ENCODE measurements around the gene ADORA1.

Gene ADORA1

DNA sequence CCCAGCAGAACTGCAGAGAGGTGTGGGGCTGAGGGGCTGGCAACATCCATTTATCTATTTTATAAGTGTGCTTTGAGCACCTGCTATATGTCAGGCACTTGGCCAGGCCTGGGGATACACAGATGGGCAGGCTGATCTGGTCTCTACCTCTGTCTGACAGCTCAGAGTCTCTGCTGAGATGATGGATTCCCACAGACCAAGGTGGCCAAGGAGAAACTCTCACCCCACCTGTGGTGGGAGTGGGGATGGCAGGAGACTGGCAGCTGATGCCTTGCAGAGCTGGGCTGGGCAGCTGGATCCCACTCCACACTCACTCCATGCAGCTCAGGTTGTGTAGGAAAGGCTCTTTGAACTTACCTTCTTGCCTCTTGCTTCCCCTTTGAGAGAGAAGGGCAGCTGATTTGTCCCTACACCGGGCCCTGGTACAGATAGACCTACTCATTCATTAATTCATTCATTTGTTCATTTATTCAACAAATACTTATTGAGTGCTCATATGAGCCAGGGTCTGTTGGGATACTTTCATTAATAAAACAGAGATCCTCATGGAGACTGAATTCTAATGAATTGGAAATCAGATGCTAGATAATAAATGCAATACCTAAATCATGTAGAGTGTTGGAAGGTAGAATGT, 9.0 kb downstream of the ADORA1 start:
- FAIRE-seq = no peak
- TF ChIP-seq POU2F2 (IDR thresholded peaks at IDR 0.05; ENCODE audit: low read depth, low read length) (no peak), POLR2AphosphoS5 (IDR thresholded peaks at IDR 0.05; ENCODE audit: low read depth, low read length) (no peak), SPI1 (IDR thresholded peaks at IDR 0.05; ENCODE audit: low read depth, low read length) (no peak), PAX5 (IDR thresholded peaks at IDR 0.05; ENCODE audit: insufficient read depth, low read length, severe bottlenecking) (no peak), POLR2A (IDR thresholded peaks at IDR 0.05; ENCODE audit: low read depth, low read length) (no peak), TAF1 (IDR thresholded peaks at IDR 0.05; ENCODE audit: low read depth, low read length) (no peak)
- no peak for DNase-seq (ENCODE audit: insufficient read length, low spot score)

DNA sequence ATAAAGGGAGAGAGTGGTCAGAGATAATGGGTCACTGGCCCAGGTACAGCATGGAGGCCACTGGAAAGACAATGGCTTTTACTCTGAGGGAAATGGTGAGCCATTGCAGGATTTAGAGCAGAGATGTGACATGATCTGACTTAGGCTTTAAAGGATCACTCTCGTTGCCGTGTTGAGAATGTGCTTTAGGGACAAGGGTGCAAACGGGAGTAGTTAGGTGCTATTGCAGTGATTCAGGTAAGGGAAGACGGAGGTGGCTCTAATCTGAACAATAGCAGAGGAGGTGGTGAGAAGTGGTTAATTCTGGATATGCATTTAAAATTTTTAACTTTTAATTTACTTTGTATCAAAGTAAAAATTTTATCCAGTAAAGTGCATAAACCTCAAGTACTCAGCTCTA, 9.8 kb downstream of the ADORA1 start:
- no peak for FAIRE-seq
- no peak for DNase-seq (ENCODE audit: insufficient read length, low spot score)
- no peak for TF ChIP-seq PAX5 (IDR thresholded peaks at IDR 0.05; ENCODE audit: insufficient read depth, low read length, severe bottlenecking)
- no peak for TF ChIP-seq POLR2AphosphoS5 (IDR thresholded peaks at IDR 0.05; ENCODE audit: low read depth, low read length)
- no peak for TF ChIP-seq TAF1 (IDR thresholded peaks at IDR 0.05; ENCODE audit: low read depth, low read length)
- TF ChIP-seq POU2F2 (IDR thresholded peaks at IDR 0.05; ENCODE audit: low read depth, low read length) = no peak
- no peak for TF ChIP-seq POLR2A (IDR thresholded peaks at IDR 0.05; ENCODE audit: low read depth, low read length)
- TF ChIP-seq SPI1 (IDR thresholded peaks at IDR 0.05; ENCODE audit: low read depth, low read length) = no peak

- DNase-seq (ENCODE audit: insufficient read length, low spot score) (no peak), FAIRE-seq (no peak)
- TF ChIP-seq POLR2A (IDR thresholded peaks at IDR 0.05; ENCODE audit: low read depth, low read length) (no peak), SPI1 (IDR thresholded peaks at IDR 0.05; ENCODE audit: low read depth, low read length) (no peak), POLR2AphosphoS5 (IDR thresholded peaks at IDR 0.05; ENCODE audit: low read depth, low read length) (no peak), PAX5 (IDR thresholded peaks at IDR 0.05; ENCODE audit: insufficient read depth, low read length, severe bottlenecking) (no peak), TAF1 (IDR thresholded peaks at IDR 0.05; ENCODE audit: low read depth, low read length) (no peak), POU2F2 (IDR thresholded peaks at IDR 0.05; ENCODE audit: low read depth, low read length) (no peak)
Observed at GRCh38 chr1:203138066-203138465, 10.5 kb downstream of the ADORA1 start.

DNA sequence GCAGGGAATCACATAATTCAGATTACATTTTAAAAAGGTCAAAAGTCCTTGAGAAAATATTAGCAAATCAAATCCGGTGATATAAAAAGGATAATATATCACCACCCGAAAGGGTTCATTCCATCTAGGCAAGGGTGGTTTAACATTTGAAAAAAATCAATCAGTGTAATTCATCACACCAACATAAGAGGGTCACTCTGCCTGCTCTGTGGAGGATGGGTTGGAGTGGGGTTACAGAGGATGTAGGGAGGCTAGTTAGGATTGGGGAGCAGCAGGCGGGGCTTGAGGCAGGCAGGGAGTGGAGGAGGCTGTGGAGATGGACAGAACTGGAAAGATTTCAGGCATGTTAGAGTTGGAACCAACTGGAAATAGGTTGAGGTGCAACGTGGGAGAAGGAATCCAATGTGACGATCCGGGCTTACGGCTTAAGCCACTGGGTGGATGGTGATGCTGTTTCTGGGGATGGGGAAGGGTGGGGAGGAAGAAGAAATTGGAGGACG, 12.5 kb downstream of the ADORA1 start:
- TF ChIP-seq POU2F2 (IDR thresholded peaks at IDR 0.05; ENCODE audit: low read depth, low read length) = no peak
- no peak for TF ChIP-seq SPI1 (IDR thresholded peaks at IDR 0.05; ENCODE audit: low read depth, low read length)
- no peak for TF ChIP-seq PAX5 (IDR thresholded peaks at IDR 0.05; ENCODE audit: insufficient read depth, low read length, severe bottlenecking)
- TF ChIP-seq POLR2AphosphoS5 (IDR thresholded peaks at IDR 0.05; ENCODE audit: low read depth, low read length) = no peak
- TF ChIP-seq TAF1 (IDR thresholded peaks at IDR 0.05; ENCODE audit: low read depth, low read length) = no peak
- TF ChIP-seq POLR2A (IDR thresholded peaks at IDR 0.05; ENCODE audit: low read depth, low read length) = no peak
- no peak for FAIRE-seq

DNA sequence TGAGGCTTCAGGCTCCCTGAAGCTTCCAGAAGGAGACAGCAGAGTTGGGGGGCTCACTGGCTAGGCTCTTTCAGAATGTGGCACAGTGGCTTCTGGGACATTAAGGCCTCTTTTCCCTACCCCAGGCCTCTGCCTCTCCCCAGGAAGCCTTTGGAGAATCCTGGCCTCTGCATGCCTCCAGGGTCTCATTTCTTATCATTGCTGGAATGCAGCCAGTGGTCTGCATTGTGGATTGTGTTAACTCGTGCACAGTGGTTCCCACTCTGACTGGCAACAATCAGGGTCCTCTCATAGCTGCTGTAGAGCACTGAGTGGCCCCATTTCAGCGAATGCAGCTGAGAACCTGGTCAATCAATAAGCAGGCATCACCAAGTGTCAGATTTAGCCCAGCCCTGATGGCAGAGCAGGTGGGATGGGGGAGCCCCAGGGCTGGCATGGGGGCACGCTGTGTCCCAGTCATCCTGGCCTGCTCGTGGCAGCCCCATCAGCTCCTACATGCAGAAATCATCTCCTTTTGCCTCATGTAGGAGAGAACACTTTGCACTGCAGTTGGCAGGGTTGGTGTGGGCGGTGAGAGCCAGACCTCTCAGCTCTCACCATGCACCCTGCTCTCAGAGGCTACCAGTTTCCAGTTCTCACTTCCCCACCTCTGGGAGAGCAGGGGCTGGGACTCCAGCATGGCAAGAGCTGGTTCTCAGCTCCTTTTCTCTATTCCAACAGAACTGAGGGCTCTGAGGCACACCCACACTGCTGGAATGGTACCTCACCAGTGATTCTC, 13.4 kb downstream of the ADORA1 start:
- no peak for TF ChIP-seq PAX5 (IDR thresholded peaks at IDR 0.05; ENCODE audit: insufficient read depth, low read length, severe bottlenecking)
- no peak for TF ChIP-seq POLR2A (IDR thresholded peaks at IDR 0.05; ENCODE audit: low read depth, low read length)
- no peak for TF ChIP-seq POU2F2 (IDR thresholded peaks at IDR 0.05; ENCODE audit: low read depth, low read length)
- TF ChIP-seq TAF1 (IDR thresholded peaks at IDR 0.05; ENCODE audit: low read depth, low read length) = no peak
- TF ChIP-seq SPI1 (IDR thresholded peaks at IDR 0.05; ENCODE audit: low read depth, low read length) = no peak
- no peak for TF ChIP-seq POLR2AphosphoS5 (IDR thresholded peaks at IDR 0.05; ENCODE audit: low read depth, low read length)
- no peak for DNase-seq (ENCODE audit: insufficient read length, low spot score)
- FAIRE-seq = no peak

More for the DNA sequence above, 12.5 kb downstream of the ADORA1 start:
- DNase-seq (ENCODE audit: insufficient read length, low spot score) = no peak

- TF ChIP-seq PAX5 (IDR thresholded peaks at IDR 0.05; ENCODE audit: insufficient read depth, low read length, severe bottlenecking) (no peak), POLR2A (IDR thresholded peaks at IDR 0.05; ENCODE audit: low read depth, low read length) (no peak), TAF1 (IDR thresholded peaks at IDR 0.05; ENCODE audit: low read depth, low read length) (no peak), POU2F2 (IDR thresholded peaks at IDR 0.05; ENCODE audit: low read depth, low read length) (no peak), SPI1 (IDR thresholded peaks at IDR 0.05; ENCODE audit: low read depth, low read length) (no peak), POLR2AphosphoS5 (IDR thresholded peaks at IDR 0.05; ENCODE audit: low read depth, low read length) (no peak)
- DNase-seq (ENCODE audit: insufficient read length, low spot score) (no peak), FAIRE-seq (no peak)
Observed at GRCh38 chr1:203142124-203142523, 14.6 kb downstream of the ADORA1 start.

GRCh38 chr1:203142684-203143408, 15.3 kb downstream of the ADORA1 start:
- FAIRE-seq = no peak
- no peak for DNase-seq (ENCODE audit: insufficient read length, low spot score)
- TF ChIP-seq SPI1 (IDR thresholded peaks at IDR 0.05; ENCODE audit: low read depth, low read length) (no peak), PAX5 (IDR thresholded peaks at IDR 0.05; ENCODE audit: insufficient read depth, low read length, severe bottlenecking) (no peak), TAF1 (IDR thresholded peaks at IDR 0.05; ENCODE audit: low read depth, low read length) (no peak), POU2F2 (IDR thresholded peaks at IDR 0.05; ENCODE audit: low read depth, low read length) (no peak), POLR2A (IDR thresholded peaks at IDR 0.05; ENCODE audit: low read depth, low read length) (no peak), POLR2AphosphoS5 (IDR thresholded peaks at IDR 0.05; ENCODE audit: low read depth, low read length) (no peak)

DNA sequence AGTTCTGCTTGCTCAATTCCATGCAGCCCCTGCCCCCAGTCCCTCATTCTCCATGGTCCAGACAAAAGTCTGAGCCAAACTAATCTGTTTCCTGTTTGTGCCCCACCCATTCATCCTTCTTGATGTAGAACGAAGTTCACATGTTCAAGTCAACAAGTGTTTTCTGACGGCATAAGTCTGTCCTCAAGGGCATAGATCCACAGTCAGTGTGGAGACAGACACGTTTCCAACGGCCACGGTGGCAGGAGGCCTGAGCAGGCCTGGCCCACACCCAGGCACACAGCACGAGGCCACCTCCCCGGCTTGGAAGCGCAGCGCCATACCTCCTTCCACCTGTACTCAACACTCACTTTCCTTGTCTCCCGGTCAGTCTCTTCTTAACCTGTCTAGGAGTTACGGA, 16.1 kb downstream of the ADORA1 start:
- no peak for DNase-seq (ENCODE audit: insufficient read length, low spot score)
- no peak for FAIRE-seq
- TF ChIP-seq SPI1 (IDR thresholded peaks at IDR 0.05; ENCODE audit: low read depth, low read length) (no peak), TAF1 (IDR thresholded peaks at IDR 0.05; ENCODE audit: low read depth, low read length) (no peak), POLR2AphosphoS5 (IDR thresholded peaks at IDR 0.05; ENCODE audit: low read depth, low read length) (no peak), POLR2A (IDR thresholded peaks at IDR 0.05; ENCODE audit: low read depth, low read length) (no peak), PAX5 (IDR thresholded peaks at IDR 0.05; ENCODE audit: insufficient read depth, low read length, severe bottlenecking) (no peak), POU2F2 (IDR thresholded peaks at IDR 0.05; ENCODE audit: low read depth, low read length) (no peak)
